ENCODE results near the gene HP1BP3. TPM values are rescaled to one million over a fixed set of nuclear protein-coding genes. Genes with fewer than 3 reads are reported as not detected.

Gene HP1BP3
- polyA plus RNA-seq, 1 donor from 2014 or later: 389 TPM

- Histone ChIP-seq H3K9me3 (ENCODE audit: low read length) (no peaks in the 10 kb centered on the region), H3K27me3 (ENCODE audit: insufficient read depth, low read depth, low read length) (no peaks in the 10 kb centered on the region), H3K4me2 (ENCODE audit: low read length) (no peak overlapping the region), H3K36me3 (ENCODE audit: insufficient read depth, low read length) (no peaks in the 10 kb centered on the region), H3K9ac (ENCODE audit: low read length) (no peak overlapping the region), H4K20me1 (ENCODE audit: insufficient read depth) (no peaks in the 10 kb centered on the region), H3K4me3 (ENCODE audit: low read length) (no peak overlapping the region), H3F3A (ENCODE audit: insufficient read depth, low read length, poor library complexity, severe bottlenecking) (no peaks in the 10 kb centered on the region), H3K9me2 (ENCODE audit: insufficient read depth, low read length) (no peaks in the 10 kb centered on the region), H3K27ac (ENCODE audit: low read length) (no peak overlapping the region), H3K79me2 (replicated peaks; ENCODE audit: insufficient read depth, low read length) (no peaks in the 10 kb centered on the region), H2AFZ (ENCODE audit: low read depth, low read length) (no peak overlapping the region)
- TF ChIP-seq SMC3 (conservative IDR thresholded peaks at IDR 0.05; ENCODE audit: poor library complexity) (no peak), TAF1 (IDR thresholded peaks at IDR 0.05; ENCODE audit: low read depth) (no peak), MXI1 (conservative IDR thresholded peaks at IDR 0.05; ENCODE audit: poor library complexity, severe bottlenecking) (no peak), REST (IDR thresholded peaks at IDR 0.05; ENCODE audit: borderline replicate concordance) (no peak), EP300 (conservative IDR thresholded peaks at IDR 0.05; ENCODE audit: poor library complexity, severe bottlenecking) (no peak), EZH2 (IDR thresholded peaks at IDR 0.05; ENCODE audit: borderline replicate concordance, insufficient read depth, low read length, poor library complexity, severe bottlenecking) (no peak), RAD21 (conservative IDR thresholded peaks at IDR 0.05) (no peak), CTCF (IDR thresholded peaks at IDR 0.05; ENCODE audit: poor library complexity, severe bottlenecking) (no peak), POLR2AphosphoS5 (IDR thresholded peaks at IDR 0.05) (no peak)
These were observed 85.7 kb downstream of the HP1BP3 start for GRCh38 chr1:20701446-20701845.

- no peaks in the 10 kb centered on the region for H3K27me3 ChIP-seq (ENCODE audit: insufficient read depth, low read depth, low read length)
These were observed 86.4 kb downstream of the HP1BP3 start for GRCh38 chr1:20700636-20701215.

More at GRCh38 chr1:20700636-20701215, 86.4 kb downstream of the HP1BP3 start:
- no peak overlapping the region for H2AFZ ChIP-seq (ENCODE audit: low read depth, low read length)
- H3K4me2 ChIP-seq (ENCODE audit: low read length): no peak overlapping the region
- no peaks in the 10 kb centered on the region for H3F3A ChIP-seq (ENCODE audit: insufficient read depth, low read length, poor library complexity, severe bottlenecking)
- H3K9ac ChIP-seq (ENCODE audit: low read length): no peak overlapping the region
- TF ChIP-seq TAF1 (IDR thresholded peaks at IDR 0.05; ENCODE audit: low read depth) (no peak), REST (IDR thresholded peaks at IDR 0.05; ENCODE audit: borderline replicate concordance) (no peak), POLR2AphosphoS5 (IDR thresholded peaks at IDR 0.05) (no peak), EP300 (conservative IDR thresholded peaks at IDR 0.05; ENCODE audit: poor library complexity, severe bottlenecking) (no peak), SMC3 (conservative IDR thresholded peaks at IDR 0.05; ENCODE audit: poor library complexity) (no peak), EZH2 (IDR thresholded peaks at IDR 0.05; ENCODE audit: borderline replicate concordance, insufficient read depth, low read length, poor library complexity, severe bottlenecking) (no peak), RAD21 (conservative IDR thresholded peaks at IDR 0.05) (no peak), CTCF (IDR thresholded peaks at IDR 0.05; ENCODE audit: poor library complexity, severe bottlenecking) (no peak), MXI1 (conservative IDR thresholded peaks at IDR 0.05; ENCODE audit: poor library complexity, severe bottlenecking) (no peak)
- no peaks in the 10 kb centered on the region for H3K9me2 ChIP-seq (ENCODE audit: insufficient read depth, low read length)
- no peaks in the 10 kb centered on the region for H3K36me3 ChIP-seq (ENCODE audit: insufficient read depth, low read length)
- H3K9me3 ChIP-seq (ENCODE audit: low read length): no peaks in the 10 kb centered on the region
- H3K79me2 ChIP-seq (replicated peaks; ENCODE audit: insufficient read depth, low read length): no peaks in the 10 kb centered on the region
- no peak overlapping the region for H3K27ac ChIP-seq (ENCODE audit: low read length)
- no peaks in the 10 kb centered on the region for H4K20me1 ChIP-seq (ENCODE audit: insufficient read depth)
- H3K4me3 ChIP-seq (ENCODE audit: low read length): no peak overlapping the region
